HG03045 (cell line): ENCODE measurements around the gene IL12RB2.
A peak's percentile ranks its signal among the peaks of the same experiment; 100 is the strongest.

Experiments used
- ATAC-seq: cut with Tn5 transposase; IDR thresholded peaks from one replicate; pipeline ENCODE4 v1.9.1; 2021; ENCODE audit warnings: mild to moderate bottlenecking, moderate library complexity; ENCODE audit not compliant: unreplicated experiment

The IL12RB2 gene, protein sequence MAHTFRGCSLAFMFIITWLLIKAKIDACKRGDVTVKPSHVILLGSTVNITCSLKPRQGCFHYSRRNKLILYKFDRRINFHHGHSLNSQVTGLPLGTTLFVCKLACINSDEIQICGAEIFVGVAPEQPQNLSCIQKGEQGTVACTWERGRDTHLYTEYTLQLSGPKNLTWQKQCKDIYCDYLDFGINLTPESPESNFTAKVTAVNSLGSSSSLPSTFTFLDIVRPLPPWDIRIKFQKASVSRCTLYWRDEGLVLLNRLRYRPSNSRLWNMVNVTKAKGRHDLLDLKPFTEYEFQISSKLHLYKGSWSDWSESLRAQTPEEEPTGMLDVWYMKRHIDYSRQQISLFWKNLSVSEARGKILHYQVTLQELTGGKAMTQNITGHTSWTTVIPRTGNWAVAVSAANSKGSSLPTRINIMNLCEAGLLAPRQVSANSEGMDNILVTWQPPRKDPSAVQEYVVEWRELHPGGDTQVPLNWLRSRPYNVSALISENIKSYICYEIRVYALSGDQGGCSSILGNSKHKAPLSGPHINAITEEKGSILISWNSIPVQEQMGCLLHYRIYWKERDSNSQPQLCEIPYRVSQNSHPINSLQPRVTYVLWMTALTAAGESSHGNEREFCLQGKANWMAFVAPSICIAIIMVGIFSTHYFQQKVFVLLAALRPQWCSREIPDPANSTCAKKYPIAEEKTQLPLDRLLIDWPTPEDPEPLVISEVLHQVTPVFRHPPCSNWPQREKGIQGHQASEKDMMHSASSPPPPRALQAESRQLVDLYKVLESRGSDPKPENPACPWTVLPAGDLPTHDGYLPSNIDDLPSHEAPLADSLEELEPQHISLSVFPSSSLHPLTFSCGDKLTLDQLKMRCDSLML

DNA sequence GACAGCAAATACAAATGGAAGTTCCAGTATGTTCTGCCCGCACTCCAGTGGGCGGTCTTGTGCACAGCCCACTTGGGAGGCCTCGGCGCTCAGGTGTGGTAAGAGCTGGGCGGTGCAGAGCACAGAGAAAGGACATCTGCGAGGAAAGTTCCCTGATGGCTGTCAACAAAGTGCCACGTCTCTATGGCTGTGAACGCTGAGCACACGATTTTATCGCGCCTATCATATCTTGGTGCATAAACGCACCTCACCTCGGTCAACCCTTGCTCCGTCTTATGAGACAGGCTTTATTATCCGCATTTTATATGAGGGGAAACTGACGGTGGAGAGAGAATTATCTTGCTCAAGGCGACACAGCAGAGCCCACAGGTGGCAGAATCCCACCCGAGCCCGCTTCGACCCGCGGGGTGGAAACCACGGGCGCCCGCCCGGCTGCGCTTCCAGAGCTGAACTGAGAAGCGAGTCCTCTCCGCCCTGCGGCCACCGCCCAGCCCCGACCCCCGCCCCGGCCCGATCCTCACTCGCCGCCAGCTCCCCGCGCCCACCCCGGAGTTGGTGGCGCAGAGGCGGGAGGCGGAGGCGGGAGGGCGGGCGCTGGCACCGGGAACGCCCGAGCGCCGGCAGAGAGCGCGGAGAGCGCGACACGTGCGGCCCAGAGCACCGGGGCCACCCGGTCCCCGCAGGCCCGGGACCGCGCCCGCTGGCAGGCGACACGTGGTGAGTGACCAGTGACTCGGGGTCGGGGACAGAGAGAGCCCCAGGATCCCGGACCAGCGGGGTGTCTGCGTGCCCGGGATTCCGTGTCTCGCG, at the start of gene IL12RB2:
IL12RB2 (plus strand) TSS at position 623 of the 810 bp plus-strand sequence. CDS start 12,496 bp downstream, outside the sequence.
- ATAC-seq = peak; percentile 58

DNA sequence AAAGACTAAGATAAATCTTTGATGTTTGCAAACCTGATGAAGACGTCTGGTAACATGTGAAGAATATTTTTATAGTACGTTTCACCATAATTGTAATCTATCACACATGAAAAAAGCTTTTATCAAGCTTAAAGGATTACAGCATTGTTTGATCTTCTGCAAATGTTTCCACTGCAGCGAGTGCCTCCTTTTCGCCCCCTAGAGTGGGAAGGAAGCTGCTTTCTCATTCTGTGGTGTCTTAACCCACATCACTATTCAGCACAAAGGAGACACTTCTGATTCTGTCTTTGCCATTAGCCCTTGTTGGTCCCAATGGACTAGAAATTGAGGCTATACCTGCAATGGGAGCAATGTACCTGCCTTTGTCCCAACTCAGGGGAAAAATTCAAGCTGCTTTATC, 46.0 kb upstream of the IL12RB2 start:
- ATAC-seq = no peak

DNA sequence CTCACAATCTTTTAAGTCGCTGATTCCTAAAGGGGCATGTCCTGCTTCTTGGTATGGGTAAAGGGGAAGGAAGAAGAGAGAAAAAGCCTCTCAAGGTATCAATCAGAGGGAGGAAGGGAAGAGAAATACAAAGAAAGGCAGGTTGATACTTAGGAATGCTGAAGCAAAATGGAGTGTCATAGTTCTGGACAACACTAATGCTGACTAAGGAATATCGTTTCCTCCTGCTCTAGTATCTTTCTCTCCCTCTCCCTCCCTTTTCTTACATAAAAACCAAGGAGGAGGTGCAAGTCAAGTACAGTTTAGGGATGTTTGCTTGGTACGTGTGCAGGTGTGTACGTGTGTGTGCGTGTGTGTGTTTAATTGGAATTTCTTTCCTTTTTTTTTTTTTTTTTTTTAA, 44.9 kb upstream of the IL12RB2 start:
- no peak for ATAC-seq

DNA sequence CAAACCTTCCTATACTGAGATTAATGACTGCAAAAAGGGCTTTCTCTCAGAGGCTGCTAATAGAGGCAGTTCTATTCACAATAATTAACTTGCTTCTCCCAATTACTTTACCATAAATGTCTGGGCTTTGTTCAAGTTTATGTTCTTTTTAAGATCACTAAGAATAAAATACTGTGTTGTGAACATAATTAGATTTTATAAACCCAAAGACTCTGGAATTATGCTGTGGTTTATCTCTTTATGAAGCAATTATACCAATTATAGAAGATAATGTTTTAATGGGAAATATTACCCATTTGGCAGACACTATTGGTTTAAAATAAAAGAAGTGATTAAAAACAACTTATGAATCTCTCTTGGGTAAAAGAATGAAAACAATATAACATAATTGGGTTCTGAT, 43.5 kb upstream of the IL12RB2 start:
- no peak for ATAC-seq

- ATAC-seq = no peak
Measured at GRCh38 chr1:67264899-67265298, 42.8 kb upstream of the IL12RB2 start.

- ATAC-seq = no peak
Measured at GRCh38 chr1:67269061-67269460, 38.6 kb upstream of the IL12RB2 start.

- ATAC-seq = no peak
Measured at GRCh38 chr1:67270541-67270940, 37.1 kb upstream of the IL12RB2 start.

- ATAC-seq = no peak
Measured at GRCh38 chr1:67273591-67273990, 34.1 kb upstream of the IL12RB2 start.

DNA sequence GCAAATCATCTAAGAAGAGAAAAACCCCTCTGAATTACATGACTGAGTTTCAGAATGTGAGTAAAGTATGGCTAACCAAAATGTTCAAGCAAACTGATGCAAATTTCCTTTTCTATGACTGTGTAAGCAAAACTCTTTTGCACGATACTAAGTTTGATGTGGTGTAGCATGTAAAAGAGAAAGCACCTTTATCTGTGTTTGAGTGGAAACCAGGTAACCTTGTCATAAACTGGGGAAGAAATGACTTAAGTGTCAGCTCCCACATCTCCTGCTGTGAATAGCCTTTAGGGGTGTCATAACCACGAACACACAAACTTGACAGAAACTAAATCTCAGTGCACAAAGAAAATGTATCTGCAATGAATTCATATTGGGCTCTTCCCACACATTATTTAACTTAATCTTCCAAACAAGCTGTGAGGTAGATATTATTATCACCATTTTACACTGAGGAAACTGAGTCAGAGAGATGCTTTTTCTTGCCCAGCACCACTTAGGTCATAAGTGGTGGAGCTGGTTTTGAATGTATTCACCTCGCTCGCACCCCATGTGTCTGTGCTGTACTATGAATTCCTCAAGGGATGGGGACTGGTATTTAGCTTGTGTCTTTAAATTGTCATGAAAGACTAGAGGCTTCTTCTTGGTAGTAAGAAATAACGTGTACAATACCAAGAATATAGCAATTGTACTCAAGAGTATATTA, 32.9 kb upstream of the IL12RB2 start:
- peak; percentile 79 for ATAC-seq

GRCh38 chr1:67280696-67281095, 27.0 kb upstream of the IL12RB2 start:
- ATAC-seq = no peak

GRCh38 chr1:67281244-67281643, 26.4 kb upstream of the IL12RB2 start:
- ATAC-seq = no peak

GRCh38 chr1:67285780-67286488, 21.7 kb upstream of the IL12RB2 start:
- peak; percentile 74 for ATAC-seq

GRCh38 chr1:67290236-67290635, 17.4 kb upstream of the IL12RB2 start:
- no peak for ATAC-seq

GRCh38 chr1:67294836-67295617, 12.6 kb upstream of the IL12RB2 start:
- ATAC-seq = no peak

DNA sequence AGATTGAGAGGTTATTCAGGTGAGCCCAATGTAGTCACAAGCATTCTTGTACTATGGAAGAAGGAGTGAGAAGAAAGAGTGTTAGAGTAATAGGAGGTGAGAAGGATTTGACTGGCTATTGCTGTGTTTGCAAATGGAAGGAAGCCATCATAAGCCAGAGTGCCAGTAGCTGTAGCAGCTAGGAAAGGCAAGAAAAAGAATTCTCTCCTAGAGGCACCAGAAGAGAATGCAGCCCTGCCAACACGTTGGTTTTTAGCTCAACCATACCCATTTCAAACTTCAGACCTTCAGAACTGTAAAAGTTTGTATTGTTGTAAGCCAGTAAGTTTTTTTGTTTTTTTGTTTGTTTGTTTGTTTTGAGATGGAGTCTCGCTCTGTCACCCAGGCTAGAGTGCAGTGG, 8.9 kb upstream of the IL12RB2 start:
- no peak for ATAC-seq

GRCh38 chr1:67299296-67299695, 8.4 kb upstream of the IL12RB2 start:
- ATAC-seq = no peak

- no peak for ATAC-seq
Measured at GRCh38 chr1:67300561-67300960, 7.1 kb upstream of the IL12RB2 start.

DNA sequence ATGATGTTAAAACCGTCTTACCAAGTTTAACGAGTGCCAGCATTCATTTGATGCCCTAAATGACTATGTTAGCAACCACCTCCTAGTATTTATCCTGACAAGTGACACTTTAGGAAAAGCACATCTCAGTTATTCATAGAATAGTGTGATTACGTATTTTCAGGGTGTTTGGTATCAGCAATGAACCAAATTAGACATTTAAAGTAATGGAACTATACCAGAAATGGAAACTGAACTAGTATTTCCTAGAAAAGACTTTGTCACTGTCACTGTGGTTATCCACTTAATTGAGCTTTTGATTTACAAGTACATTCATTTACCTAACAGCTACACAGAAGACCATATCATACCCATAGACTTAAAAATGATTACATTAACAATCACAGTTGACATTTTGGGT, 3.6 kb upstream of the IL12RB2 start:
- no peak for ATAC-seq

GRCh38 chr1:67306547-67306946, 1.1 kb upstream of the IL12RB2 start:
- ATAC-seq = no peak
